GM18502 (cell line): ENCODE results near the gene SFTPD.
"Not testable (repeated sequence)": the region's sequence is repeated elsewhere in the genome, so short reads cannot be mapped to it uniquely, and the experiment has no call there.

Experiments used
- ATAC-seq: cut with Tn5 transposase; IDR thresholded peaks from one replicate; pipeline ENCODE4 v1.9.1; 2021; ENCODE audit warnings: mild to moderate bottlenecking; ENCODE audit not compliant: unreplicated experiment, poor library complexity

The SFTPD gene

GRCh38 chr10:79948976-79949722 is at the start of gene SFTPD:
TSS of gene SFTPD (minus strand) at chr10:79949105. CDS start at chr10:79946659, 2,446 bp downstream.
- ATAC-seq: no peak

GRCh38 chr10:79995979-79996634 is 47.2 kb upstream of the SFTPD start:
- no peak for ATAC-seq

- no peak for ATAC-seq
These were observed 45.7 kb upstream of the SFTPD start for GRCh38 chr10:79994556-79994955.

GRCh38 chr10:79988199-79988598 is 39.3 kb upstream of the SFTPD start:
- not testable (repeated sequence) for ATAC-seq

GRCh38 chr10:79986661-79987060 is 37.8 kb upstream of the SFTPD start:
- ATAC-seq: not testable (repeated sequence)

GRCh38 chr10:79985481-79986072 is 36.7 kb upstream of the SFTPD start:
- no peak for ATAC-seq

- ATAC-seq: peak; percentile 78
These were observed 35.9 kb upstream of the SFTPD start for GRCh38 chr10:79984851-79985250.

- ATAC-seq: no peak
These were observed 34.5 kb upstream of the SFTPD start for GRCh38 chr10:79983286-79983909.

- ATAC-seq: no peak
These were observed 34.0 kb upstream of the SFTPD start for GRCh38 chr10:79982861-79983260.

- ATAC-seq: no peak
These were observed 33.5 kb upstream of the SFTPD start for GRCh38 chr10:79982362-79982800.

GRCh38 chr10:79981450-79982361 is 32.8 kb upstream of the SFTPD start:
- no peak for ATAC-seq

- no peak for ATAC-seq
These were observed 31.8 kb upstream of the SFTPD start for GRCh38 chr10:79980711-79981110.

GRCh38 chr10:79979976-79980687 is 31.2 kb upstream of the SFTPD start:
- no peak for ATAC-seq

- no peak for ATAC-seq
These were observed 30.5 kb upstream of the SFTPD start for GRCh38 chr10:79979310-79979975.

GRCh38 chr10:79976999-79977398 is 28.1 kb upstream of the SFTPD start:
- no peak for ATAC-seq

- ATAC-seq: no peak
These were observed 21.2 kb upstream of the SFTPD start for GRCh38 chr10:79970062-79970461.

GRCh38 chr10:79947787-79948424 is 999 bp downstream of the SFTPD start:
- ATAC-seq: no peak

- no peak for ATAC-seq
These were observed 1.9 kb downstream of the SFTPD start for GRCh38 chr10:79947083-79947415.
